NCI-H2081 (cell line): Measurements from ENCODE around the gene EPHA4.
A peak's percentile ranks its signal among the peaks of the same experiment; 100 is the strongest.

ENCODE experiments used
- DNase-seq, 2 experiments: peaks; one replicate each; lab custom pipeline; 2025; lab: John Stamatoyannopoulos, UW

Gene EPHA4

DNA sequence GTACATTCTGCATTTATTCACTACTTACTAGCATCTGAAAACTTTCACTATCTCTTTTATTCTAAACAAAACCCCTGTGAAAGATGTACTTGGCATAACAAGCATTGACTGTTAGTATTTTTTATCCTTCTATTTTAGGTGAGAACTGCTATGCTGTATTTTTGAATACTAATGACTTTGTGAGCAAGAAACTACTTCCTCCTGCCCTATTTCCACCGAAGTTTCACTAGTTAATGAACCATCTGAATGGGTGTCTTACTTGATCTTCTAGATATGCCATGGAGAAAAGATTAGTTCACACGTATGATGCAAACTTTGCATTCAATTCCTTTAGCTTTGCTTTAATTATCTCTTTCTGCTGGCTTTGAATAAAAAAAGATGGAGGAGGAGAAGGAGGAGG, 68.1 kb downstream of the EPHA4 start:
- no peak for DNase-seq

DNA sequence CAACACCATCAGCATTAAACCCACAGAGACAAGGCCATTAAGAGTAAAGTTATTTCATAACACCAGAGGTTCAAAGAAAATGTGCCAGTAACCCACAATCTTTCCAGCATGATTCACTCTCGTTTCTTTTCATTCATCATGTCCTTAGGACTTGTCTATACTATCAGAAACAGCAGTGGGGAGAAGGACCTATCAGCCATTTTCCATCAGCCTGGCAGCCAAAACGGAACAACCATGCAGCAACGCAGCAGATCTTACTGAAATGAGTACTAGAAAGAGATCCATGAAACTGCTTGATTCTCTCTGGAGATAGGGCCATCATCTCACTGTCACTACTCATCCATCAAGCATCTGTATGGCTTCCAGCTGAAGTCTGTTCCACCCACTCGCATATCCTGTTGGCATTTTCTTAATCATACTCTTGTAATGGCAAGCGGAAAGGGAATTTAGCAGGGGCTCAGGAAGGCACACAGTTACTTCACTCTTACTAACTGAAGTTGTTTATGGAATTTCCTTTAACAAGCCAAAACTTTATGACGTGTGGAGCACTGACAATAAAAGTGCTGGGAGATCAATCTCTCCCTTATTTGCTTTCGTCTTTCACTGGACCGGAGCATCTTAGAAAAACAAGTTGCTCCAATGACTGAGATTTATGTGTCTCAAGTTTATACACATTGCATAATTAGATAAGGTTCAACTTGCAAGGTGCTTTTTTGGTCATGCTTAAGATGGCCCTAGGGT, 69.7 kb downstream of the EPHA4 start:
- DNase-seq: no peak

DNA sequence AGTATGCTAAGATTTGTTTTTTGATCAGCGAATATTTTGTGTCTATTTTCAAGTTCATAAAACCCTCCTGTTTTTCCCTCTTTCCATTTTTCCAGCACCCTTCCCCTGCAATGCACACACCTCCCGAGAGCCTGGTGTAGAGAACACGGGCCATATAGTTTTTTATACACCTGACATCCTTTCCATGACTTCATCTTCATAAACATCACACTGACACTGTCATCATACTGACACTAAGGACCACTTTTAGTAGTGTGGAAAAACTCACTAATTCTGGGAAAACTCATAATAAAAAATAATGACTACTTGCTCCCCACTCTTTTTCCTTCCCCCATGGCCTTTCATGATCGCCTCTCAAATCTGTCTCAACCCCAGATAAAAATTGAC, 70.2 kb downstream of the EPHA4 start:
- DNase-seq: no peak

DNA sequence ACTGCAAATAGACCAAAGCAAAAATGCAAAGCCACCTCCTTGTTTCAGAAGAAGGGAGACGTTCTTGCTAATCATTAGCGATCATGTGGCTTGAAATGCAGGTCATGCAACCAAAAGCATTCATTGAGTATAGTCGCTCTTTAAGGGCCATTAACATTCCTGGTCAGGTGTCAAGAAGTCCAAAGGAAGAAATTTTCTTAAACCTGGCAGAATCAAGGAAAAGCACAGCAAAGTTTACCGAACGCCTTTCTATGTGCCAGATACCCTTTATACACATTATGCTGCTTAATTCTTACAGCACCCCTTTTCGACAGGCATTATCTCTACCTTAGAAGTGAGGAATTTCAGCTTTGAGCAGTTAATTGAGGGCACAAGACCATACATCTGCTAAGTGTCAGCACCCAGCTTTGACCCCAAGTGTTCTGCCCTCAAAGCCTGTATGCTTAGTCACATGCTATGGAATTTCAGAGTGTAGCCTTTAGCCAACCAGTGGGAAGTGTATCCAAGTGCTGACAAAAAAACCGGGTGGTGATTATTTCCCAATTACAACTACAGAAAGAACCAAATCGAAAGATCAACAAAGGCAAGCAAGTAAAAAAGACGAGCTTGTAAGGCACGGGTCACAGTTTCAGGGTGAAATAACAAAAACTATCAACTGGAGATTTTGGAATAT, 70.8 kb downstream of the EPHA4 start:
- DNase-seq: no peak

DNA sequence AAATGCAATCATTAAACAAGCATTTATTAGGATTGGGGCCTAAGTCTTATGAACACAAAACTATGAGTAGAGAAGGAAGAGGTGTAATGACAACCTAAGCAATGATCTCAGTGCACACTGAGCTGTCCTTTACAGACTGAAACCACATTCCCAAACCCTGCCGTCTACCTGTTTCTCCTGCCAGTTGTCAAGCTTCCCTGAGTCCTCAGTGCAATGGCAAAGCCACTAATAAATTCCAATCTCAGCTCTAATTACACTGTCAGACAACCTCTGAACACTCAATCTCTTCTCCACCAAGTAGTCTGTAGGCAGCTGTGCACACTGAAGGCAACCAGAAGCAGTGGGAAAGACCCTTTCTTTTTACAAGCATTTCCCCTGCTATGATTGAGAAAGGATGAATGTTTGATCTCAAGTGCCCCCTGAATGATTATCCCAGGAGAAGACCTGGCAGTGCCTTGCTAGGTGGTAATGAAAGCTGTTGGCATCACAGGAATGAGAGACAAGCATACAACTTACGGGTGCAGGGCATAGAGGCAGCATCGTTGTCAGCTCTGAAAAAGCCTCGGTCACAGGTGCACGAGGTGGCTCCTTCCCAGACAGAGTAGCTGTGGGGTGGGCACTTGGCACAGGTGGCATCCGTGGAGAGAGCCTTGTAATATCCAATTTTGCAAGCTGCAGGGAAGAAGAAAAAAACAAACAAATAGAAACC, 71.4 kb downstream of the EPHA4 start:
- DNase-seq: no peak

DNA sequence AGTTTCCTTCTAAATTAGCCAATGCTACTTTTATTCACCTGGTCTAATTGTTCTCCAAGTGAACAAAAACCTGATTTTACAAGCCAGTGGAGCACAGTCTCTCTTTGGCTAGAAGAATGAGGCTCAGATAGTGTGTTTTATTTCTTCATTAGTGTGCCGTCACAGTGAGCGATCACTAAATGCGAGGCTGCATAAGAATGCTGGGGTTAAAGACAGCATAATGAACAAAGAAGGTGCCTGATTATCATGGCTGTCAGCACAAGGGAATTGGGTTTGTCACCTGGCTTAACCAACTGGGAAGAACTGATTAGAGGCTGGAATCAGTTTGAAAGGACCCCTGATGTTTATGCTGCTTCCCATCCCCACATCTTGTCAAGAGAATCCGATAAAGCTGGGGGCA, 76.4 kb downstream of the EPHA4 start:
- no peak for DNase-seq

DNA sequence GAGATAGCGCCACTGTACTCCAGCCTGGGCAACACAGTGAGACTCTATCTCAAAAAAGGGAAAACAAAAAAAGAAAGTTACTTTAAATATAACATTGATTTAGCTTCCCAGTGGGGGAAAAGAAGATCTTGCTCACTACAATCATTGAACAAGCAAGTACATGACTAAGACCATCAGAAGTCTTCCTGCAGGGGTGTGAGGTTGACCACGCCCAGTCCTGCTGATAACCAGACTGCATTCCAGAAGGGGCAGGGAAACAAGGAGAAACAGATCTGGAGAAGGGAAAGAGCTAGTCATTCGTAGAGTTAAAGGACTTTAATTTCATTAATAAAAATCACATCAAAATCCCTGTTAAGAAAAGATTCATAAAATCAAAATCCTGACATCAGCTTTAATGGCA, 77.5 kb downstream of the EPHA4 start:
- DNase-seq: no peak

DNA sequence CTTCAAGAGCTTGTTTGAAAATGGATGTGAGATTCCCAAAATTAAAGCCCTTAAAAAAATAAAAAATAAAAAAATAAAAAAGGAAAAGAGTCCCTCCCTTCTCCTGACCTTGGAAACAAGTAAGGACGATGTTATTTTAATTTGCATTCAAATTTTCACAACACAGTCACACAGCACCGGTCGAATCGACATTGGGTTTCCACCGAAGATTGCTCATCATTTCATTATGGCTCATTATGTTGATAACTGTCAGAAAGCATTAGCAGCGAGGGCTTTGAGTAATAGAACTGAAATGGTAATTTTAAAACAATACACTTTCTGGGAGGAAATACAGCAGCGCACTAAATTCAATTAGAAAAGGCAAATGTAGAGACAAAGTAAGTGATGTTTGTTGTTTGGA, 78.7 kb downstream of the EPHA4 start:
- no peak for DNase-seq

DNA sequence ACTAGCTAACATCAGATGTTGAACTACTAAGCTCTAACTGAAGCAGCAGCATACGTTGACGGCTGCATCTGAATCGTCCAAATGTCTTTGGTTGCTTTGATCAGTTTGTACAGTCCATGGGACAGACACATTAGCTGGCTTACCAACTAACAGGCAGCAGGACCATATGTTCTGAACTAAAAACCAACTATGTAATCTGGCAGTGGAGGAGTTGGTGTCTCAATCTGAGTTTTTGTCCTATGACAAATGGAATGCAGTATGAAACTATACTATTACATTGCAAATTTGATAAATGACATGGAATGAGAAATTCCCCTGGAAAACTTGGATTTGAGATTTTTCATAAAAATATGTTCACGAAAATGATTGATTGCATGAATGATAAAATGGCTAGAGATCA, 79.5 kb downstream of the EPHA4 start:
- no peak for DNase-seq

DNA sequence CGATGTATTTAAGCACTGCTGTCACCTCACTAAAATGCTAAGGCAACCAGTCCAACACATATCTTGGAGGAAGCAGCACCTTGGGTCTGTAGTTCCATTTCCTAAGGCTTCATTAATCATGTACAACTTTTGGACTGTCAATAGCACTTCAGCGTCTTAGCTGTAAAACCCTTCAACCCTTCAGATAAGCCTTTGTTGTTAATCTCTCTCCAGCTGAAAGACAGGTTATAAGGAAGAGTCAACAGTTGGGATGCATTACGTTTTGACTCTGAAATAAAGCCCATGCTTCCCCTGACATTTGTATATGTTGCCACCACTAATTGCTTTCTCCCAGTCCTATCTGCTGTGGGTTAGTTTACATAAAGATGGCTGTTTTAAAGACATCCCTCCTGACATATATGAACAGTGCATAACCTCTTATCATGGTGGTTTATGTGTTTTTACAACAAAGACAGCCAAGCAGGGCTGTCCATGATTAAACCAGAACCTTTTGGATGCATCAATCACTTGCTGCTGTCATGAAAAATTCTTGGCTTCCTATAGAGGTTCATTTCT, 81.5 kb downstream of the EPHA4 start:
- no peak for DNase-seq

DNA sequence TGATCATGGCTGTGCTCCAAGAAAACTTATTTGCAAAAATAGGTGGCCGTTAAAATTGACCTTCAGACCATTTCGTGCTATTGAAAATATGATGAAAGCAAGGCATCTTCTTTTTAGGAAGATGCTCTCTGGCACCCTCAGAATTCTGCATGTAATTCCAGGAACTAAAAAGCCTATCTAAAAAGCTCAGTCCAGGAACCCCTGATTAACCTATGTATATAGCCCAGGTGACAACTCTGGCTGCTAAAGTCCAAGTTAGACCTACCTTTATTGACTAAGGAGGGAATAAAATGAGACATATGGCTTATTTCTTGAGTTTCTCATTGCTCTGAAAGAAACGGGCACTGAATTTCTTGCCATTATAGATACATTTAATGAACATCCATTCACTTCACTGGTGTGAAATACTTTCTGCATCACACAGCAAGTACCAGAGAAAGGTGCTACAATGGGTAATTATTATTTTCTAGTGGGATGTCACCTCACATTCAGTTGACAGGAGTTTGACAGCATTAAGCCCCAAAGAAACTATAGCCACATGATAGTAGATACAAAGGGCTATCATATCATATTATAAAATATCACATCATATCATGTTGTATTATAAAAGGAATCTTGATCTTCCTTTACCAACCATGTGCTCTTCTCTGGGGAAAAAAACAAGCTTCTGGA, 83.8 kb downstream of the EPHA4 start:
- DNase-seq: peak in 1 of 2 experiments; percentile 23

DNA sequence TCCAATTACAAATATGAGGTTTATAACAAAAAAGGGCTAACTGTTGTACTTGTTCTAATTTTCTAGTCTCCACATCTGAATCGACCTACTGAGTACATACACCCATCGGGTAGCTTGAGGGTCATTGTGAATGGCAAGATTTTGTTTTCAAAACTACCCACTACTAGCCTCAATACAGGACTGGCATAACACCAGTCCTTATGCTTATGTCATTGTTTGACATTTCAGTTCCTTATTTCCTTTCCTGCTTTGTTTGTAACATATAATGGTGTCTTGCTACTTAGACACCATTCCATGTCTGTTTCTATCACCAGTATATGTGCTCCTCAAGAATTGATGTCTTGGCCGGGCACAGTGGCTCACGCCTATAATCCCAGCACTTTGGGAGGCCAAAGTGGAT, 86.0 kb downstream of the EPHA4 start:
- DNase-seq: no peak

DNA sequence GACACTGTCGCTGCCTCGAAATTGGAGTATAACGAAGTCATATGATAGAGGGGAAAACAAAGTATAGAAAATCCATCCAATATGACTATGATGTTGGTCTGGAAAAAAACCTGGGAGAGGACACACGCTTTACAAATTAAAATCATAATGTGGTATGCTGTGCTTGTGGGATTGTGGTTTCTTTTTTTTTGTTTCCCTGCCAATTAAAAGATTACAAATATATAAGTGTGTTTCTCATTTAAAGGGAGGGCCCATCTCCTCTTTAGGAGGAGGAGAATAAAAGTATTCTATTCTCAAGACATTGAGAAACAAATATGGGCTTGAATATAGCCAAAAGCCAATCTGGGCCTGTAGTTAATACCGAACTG, 86.6 kb downstream of the EPHA4 start:
- no peak for DNase-seq

DNA sequence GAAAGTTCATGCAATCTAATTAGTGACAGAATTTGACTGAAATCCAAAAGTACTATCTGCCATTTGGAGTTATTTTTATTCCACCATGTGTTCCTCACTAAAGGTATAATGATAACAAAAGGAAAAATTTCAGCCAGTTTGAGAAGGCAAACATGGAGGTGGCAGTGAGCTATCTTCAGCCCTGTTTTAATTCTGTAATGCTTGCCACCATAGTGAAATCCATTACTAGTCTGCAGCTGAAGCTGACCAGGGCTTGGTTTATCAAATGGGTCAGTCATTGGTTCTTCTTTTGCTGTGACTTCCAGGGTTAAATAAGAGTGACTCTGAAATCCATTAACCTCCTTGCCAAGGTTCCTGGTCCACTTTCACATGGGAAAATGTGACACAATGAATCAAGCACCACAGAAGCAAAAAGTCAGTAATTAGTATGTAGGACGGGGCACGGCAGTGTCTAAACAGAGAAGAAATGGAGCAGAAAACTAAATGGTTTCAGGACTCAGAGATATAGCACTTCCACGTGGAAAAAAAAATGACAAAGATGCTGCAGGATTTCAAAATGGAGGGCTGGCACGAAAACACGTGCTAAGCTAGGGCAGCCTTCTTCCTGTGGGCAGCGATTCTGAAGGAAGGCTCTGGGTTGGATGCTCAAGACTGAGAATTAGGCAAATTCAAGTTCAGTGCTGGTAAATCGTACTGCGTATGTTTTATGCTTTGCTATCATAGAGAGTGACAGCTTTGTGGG, 87.2 kb downstream of the EPHA4 start:
- DNase-seq: no peak

DNA sequence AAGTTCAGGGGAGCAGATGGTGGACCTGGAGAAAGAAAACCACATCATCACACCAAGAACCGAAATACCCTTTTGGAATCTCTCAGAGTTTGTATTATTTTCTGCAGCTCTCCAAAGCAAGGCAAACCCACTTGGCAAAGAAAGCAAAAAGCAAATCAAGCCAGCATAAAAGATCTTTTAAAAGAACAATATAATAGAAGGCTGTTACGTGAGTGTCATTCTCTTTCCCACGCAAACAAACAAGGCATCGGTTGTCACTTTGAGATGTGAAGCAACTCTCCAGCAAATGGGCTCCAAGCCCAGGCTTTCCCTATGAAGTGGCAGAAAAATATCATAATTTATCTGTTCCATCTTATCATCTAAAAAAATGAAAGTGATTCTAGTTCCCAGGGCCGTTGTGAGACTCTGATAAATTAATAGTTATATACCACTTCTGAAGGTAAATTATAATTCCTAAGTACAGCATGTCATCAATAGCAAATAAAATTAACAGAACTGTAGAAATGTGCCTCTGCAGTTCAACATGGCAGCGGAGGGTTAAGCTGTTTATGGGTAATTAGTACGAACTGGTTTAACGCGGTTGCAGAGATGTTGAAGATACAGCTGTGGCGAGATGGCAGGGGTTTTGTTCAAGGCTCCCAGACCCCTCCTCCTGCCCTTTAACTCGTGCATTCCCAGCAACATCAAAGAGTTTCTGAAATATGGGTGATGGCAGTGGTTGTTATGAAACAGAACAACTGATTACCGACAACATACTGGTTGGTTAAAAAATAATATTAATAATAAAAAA, 89.2 kb downstream of the EPHA4 start:
- no peak for DNase-seq

DNA sequence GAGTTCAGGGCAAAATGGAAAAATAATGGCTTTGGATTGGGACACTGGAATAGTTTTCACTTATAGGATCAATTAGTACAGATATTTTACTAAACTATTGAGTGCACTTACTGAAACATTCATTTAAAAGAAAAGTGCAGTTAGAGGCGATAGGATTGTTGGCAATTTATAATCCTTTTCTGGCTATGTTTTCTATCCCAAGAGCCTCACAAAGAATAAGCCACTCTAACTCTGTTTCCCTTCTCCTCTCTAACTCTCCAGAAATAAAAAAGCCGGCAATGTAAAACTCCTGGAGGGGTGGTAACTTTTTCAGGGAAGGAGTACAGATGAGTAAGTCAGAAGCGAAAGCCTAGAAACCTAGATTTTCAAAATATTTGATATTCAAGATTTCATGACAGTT, 91.3 kb downstream of the EPHA4 start:
- no peak for DNase-seq

DNA sequence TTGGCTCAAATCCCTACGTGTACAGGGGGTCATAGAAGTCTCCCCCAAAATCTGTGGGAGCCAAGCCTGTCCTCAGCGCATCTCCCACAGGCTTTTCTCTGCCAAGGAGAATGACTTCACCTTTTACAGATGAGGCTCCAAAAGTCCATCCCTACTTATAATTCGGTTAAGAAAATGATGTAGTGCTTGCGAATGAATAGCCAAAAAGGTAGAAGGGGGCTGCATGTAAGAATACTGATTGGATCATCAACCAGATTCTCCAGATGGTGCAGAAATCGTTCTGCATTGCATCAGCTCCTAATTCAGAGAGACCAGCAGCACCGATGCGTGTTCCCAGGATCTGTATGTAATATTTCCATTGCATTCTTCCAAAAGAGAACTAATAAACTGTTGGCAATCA, 91.9 kb downstream of the EPHA4 start:
- no peak for DNase-seq

DNA sequence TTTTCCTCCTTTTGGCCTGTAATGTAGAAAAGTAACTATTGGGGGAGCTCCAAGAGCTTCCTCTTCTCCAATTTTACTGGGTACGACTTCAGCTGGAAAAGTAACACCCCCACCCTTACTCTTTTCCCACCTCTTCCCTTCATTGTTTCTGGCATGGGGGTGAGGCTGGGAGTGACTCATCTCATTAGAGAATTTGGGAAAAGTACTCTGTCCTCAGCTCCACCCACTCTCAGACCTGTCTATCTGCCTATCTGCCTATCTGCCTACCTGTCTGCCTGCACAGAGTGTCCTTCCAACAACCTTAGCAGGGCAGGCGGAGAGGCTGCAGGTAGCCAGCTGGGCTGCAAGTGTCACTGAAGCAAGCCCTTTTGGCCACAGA, 93.6 kb downstream of the EPHA4 start:
- DNase-seq: no peak

DNA sequence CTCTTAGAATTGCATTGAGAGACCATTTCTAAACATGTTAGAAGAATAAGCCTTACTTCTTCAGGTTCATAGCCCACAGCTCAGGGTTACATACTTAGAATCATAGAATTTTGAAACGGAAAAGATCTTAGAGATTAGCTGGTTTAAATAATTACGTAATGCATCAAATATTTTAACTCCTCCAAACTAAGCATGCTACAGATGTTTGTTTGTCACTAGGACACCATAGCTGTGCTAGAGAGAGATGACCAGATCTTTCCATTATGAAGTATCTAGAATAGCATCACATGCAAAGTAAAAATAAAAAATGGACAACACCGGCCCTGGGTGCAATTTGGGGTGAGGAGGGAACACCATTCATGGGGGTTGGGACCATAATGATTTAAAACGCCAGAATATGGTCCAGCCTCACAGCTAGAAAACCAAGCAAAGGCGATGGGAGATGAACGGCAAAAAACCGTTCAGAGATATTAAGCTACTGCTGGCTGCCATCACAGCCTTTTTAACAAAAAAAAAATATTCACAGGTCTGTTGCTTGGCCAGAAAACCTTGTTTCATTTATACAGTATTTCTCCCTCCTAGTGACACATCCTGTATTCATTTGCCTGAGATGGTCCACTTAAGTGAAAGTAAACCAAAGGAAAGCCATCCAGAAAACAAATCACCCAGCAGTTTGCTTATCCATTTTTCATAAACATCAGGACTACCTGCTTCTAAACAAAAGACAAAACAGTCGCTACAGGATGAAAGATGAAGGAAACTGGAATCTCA, 94.2 kb downstream of the EPHA4 start:
- no peak for DNase-seq

DNA sequence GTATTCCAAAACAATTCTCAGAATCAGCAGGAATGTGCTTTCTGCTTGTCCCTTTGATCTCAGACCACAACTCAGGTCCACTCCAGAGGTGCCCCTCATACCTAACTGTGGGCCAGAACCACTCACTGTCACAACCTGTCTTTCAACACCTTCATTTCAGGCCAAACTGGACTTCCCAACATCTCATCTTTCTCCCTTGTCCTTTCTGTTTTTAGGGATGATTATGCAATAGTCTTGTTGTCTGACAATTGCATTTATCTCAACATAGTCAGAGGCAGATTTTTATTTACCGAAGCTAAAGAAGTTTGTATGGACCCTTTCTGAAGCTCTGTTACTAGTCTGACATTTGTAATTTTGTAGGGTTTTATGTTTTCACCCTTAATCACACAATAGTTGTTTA, 95.9 kb downstream of the EPHA4 start:
- DNase-seq: no peak
